HepG2 (cell line): ENCODE results near the gene NOC4L. TPM values are rescaled to one million over a fixed set of nuclear protein-coding genes. Genes with fewer than 3 reads are reported as not detected.

ENCODE experiments used
- ATAC-seq: fragments of 200-7000 bp; cut with Tn5 transposase; 3 replicates; pipeline ENCODE4 v1.9.1; 2020; ENCODE audit warnings: mild to moderate bottlenecking, moderate library complexity
- BruUV-seq: library from RNA; stranded (reverse); fragments of 400-500 nt; replicated peaks from 2 replicates; lab custom pipeline; 2021; lab: Mats Ljungman, UMichigan
- CTCF ChIA-PET: fragments of 300-600 bp; formaldehyde crosslinking; extraction: SDS; loops from one replicate; lab custom pipeline; 2021; ENCODE audit warnings: low total read pairs, inconsistent platforms, low intra/inter-chr PET ratio; lab: Yijun Ruan, JAX
- POLR2A ChIA-PET: fragments of 350-600 bp; sonication (Branson Sonifier 250); formaldehyde crosslinking; loops from one replicate; lab custom pipeline; 2020; ENCODE audit warnings: antibody characterized with exemption, inconsistent platforms; lab: Yijun Ruan, JAX
- DNase-seq: peaks from one replicate; pipeline ENCODE4 v3.0.0-alpha.2; 2015; ENCODE audit warnings: low spot score
- FAIRE-seq: peaks from 3 replicates; lab custom pipeline; 2011; peaks lifted over from hg19 to GRCh38; lab: Jason Lieb, UNC
- H2AFZ ChIP-seq: one replicate; pipeline ENCODE4 v1.6.1; 2011; ENCODE audit warnings: low read length, inconsistent platforms
- H3K27ac ChIP-seq: fragments of 300-600 bp; 3 replicates; pipeline ENCODE4 v1.8.0; 2011; ENCODE audit warnings: mixed run types, mild to moderate bottlenecking, mixed read lengths, low read length, inconsistent platforms; ENCODE audit not compliant: insufficient read depth; ENCODE audit errors: extremely low read length
- H3K27me3 ChIP-seq, 2 experiments: fragments of 200-600 bp in 1 of 2; 2 replicates in 1 of 2; 3 replicates in 1 of 2; pipeline versions ENCODE4 v1.6.0 to v1.8.0; 2011; ENCODE audit warnings: low read length in 2 of 2, mild to moderate bottlenecking in 2 of 2, moderate library complexity in 2 of 2, inconsistent platforms in 1 of 2; ENCODE audit not compliant: insufficient read depth in 2 of 2, control insufficient read depth in 1 of 2
- H3K36me3 ChIP-seq, 2 experiments: fragments of 200-600 bp in 1 of 2; replicated peaks in 1 of 2; 2 replicates in 1 of 2; 3 replicates in 1 of 2; pipeline versions ENCODE4 v1.5.1 to v1.8.0; 2011; ENCODE audit warnings: low read length in 2 of 2, inconsistent platforms in 1 of 2; ENCODE audit not compliant: insufficient read depth in 2 of 2, control insufficient read depth in 1 of 2
- H3K4me1 ChIP-seq: 2 replicates; pipeline ENCODE4 v1.5.1; 2012; ENCODE audit warnings: low read length, inconsistent platforms; ENCODE audit not compliant: insufficient read depth
- H3K4me2 ChIP-seq: 2 replicates; pipeline ENCODE4 v1.6.0; 2011; ENCODE audit warnings: low read depth, low read length, inconsistent platforms
- H3K4me3 ChIP-seq, 3 experiments: fragments of 200-600 bp in 1 of 3; sonication (generic), shearing (Covaris generic) in 1 of 3; replicated peaks in 1 of 3; 2 replicates each; pipeline ENCODE4 v1.5.1; 2011 to 2016; ENCODE audit warnings: low read length in 3 of 3, inconsistent platforms in 2 of 3, low read depth in 2 of 3, mild to moderate bottlenecking in 2 of 3, control low read depth in 1 of 3, mixed read lengths in 1 of 3; ENCODE audit not compliant: insufficient read depth in 1 of 3
- H3K79me2 ChIP-seq: one replicate; pipeline ENCODE4 v1.6.1; 2011; ENCODE audit warnings: low read length, inconsistent platforms; ENCODE audit not compliant: insufficient read depth
- H3K9ac ChIP-seq: 2 replicates; pipeline ENCODE4 v1.6.0; 2011; ENCODE audit warnings: mild to moderate bottlenecking, low read depth, low read length, inconsistent platforms; ENCODE audit not compliant: insufficient read depth
- H3K9me3 ChIP-seq: 2 replicates; pipeline ENCODE4 v1.5.1; 2012; ENCODE audit warnings: mild to moderate bottlenecking, low read length
- H4K20me1 ChIP-seq: 2 replicates; pipeline ENCODE4 v1.6.0; 2011; ENCODE audit warnings: inconsistent platforms, mild to moderate bottlenecking, low read length, moderate library complexity; ENCODE audit not compliant: insufficient read depth
- E2F1 ChIP-seq: sonication (generic); formaldehyde crosslinking; IDR thresholded peaks from 2 replicates; pipeline ENCODE4 v1.5.0; 2020; ENCODE audit warnings: missing genetic modification reagents
- FOXO4 ChIP-seq: sonication (generic); formaldehyde crosslinking; conservative IDR thresholded peaks from 2 replicates; pipeline ENCODE4 v1.8.1; 2023; ENCODE audit warnings: missing genetic modification reagents
- RAD51 ChIP-seq: fragments of 450-650 bp; IDR thresholded peaks from 2 replicates; pipeline ENCODE4 v1.6.1; 2016; ENCODE audit warnings: borderline replicate concordance
- ZNF646 ChIP-seq: sonication (generic); formaldehyde crosslinking; IDR thresholded peaks from 2 replicates; pipeline ENCODE4 v1.9.0; 2021; ENCODE audit warnings: mild to moderate bottlenecking, missing genetic modification reagents
- WGBS: methylation state at CpG from one replicate; pipeline ENCODE4 v1.1.6; 2017; ENCODE audit warnings: low lambda C conversion rate; 5-methylcytosine and 5-hydroxymethylcytosine counted together
- in situ Hi-C: cut with HindIII; loops from 2 replicates; pipeline ENCODE4 v1.10.0; 2017; ENCODE audit warnings: low pct_unique_long_range_greater_than_20kb; ENCODE audit not compliant: extremely low pct_ligation_motif_present
- intact Hi-C: fragments of 100-400 bp; cut with micrococcal nuclease; formaldehyde crosslinking; loops from one replicate; pipeline ENCODE4 v1.10.0; 2022; ENCODE audit not compliant: unreplicated experiment
- polyA plus RNA-seq, 8 experiments: library from polyadenylated mRNA; depleted of rRNA in 3 of 8; stranded (reverse) in 7 of 8; unstranded in 1 of 8; fragments of >200 nt; fragmentation: Illumina TruSeq in 4 of 8; extraction: Trizol in 4 of 8; gene quantifications; 2 replicates each; pipeline versions ENCODE4 v1.2.1 to v1.2.3, GENCODE V29; 2011 to 2016; ENCODE audit warnings: low read depth in 4 of 8, missing spikeins in 1 of 8, mixed read lengths in 1 of 8; ENCODE audit not compliant: insufficient read depth in 1 of 8
- total RNA-seq, 5 experiments: library from RNA; depleted of rRNA; stranded (reverse); fragments of >200 nt; fragmentation: Illumina TruSeq; extraction: Trizol; gene quantifications; 2 replicates each; pipeline ENCODE4 v1.2.3, GENCODE V29; 2016; ENCODE audit warnings: low read depth in 1 of 5

NOC4L gene
- total and polyA plus RNA-seq, 2 of the 13 experiments (the other 11 are each of a cell fraction or from before 2014, with no cell fraction given): 4.3 to 14.6 TPM

GRCh38 chr12:132155771-132156572 is 11.7 kb downstream of the NOC4L start:
- ATAC-seq (no peak), FAIRE-seq (peak; percentile 8)
- in situ Hi-C loops: no loop called here
- Histone ChIP-seq H3K9ac (no peak overlapping the region), H3K4me1 (peaks cover 14% of the 10 kb centered on the region), H3K27ac (no peak overlapping the region), H3K4me3 (no peak overlapping the region), H3K9me3 (no peaks in the 10 kb centered on the region), H3K4me2 (no peak overlapping the region), H2AFZ (no peak overlapping the region), H3K27me3 (0 out of 5 replicates have a peak, but pooled peaks cover 0 to 2% of the 10 kb centered on the region in 2 experiments), H3K79me2 (no peaks in the 10 kb centered on the region), H4K20me1 (peaks cover 3% of the 10 kb centered on the region; the same call in 1 of the 2 replicates)
- POLR2A ChIA-PET: no interaction called here
- CTCF ChIA-PET: interaction anchor here (3.3 kb wide), 1 partner anchor 63 kb away, joined by 31 read pairs; no protein-coding TSS in a partner anchor
- intact Hi-C loops: loop anchor here (2.0 kb wide), 2 partner anchors 63 to 259 kb away; no protein-coding TSS in a partner anchor
- no TSS peak for BruUV-seq
- TF ChIP-seq ZNF646 (CRISPR knock-in tag) (peak; percentile 93), FOXO4 (CRISPR knock-in tag) (0 out of 2 replicates have a peak, but pooled peaks have one; percentile 55), E2F1 (no peak), RAD51 (0 out of 2 replicates have a peak, but pooled peaks have one; percentile 6)
- TF ChIP-seq, all 625 proteins: peak for 3
- 93% methylated on average over 10 of the region's 10 CpGs for WGBS
- H3K36me3 ChIP-seq: peaks cover 0 to 2% of the 10 kb centered on the region in 2 experiments; a peak in 2 of 5 replicates
- no peak for DNase-seq
